ENCODE measurements around the gene EPS8L3. TPM values are rescaled to one million over a fixed set of nuclear protein-coding genes. Genes with fewer than 3 reads are reported as not detected.
A peak's percentile ranks its signal among the peaks of the same experiment; 100 is the strongest.

Gene EPS8L3
- total RNA-seq, 1 donor from 2014 or later = not detected

- peaks cover 3% of the 10 kb centered on the region for H3K4me1 Mint-ChIP-seq
- no peak for DNase-seq (ENCODE audit: low read depth, low spot score)
- no peak for TF ChIP-seq CTCF (conservative IDR thresholded peaks at IDR 0.05)
- no peaks in the 10 kb centered on the region for H3K27me3 Mint-ChIP-seq (ENCODE audit: low read depth)
- no peak overlapping the region for H3K4me3 Mint-ChIP-seq
- H3K9me3 Mint-ChIP-seq = no peaks in the 10 kb centered on the region
- H3K27ac Mint-ChIP-seq (ENCODE audit: unreplicated experiment) = peak overlapping the region; percentile 75
- no peaks in the 10 kb centered on the region for H3K36me3 Mint-ChIP-seq (ENCODE audit: low read depth)
These were observed 43.1 kb upstream of the EPS8L3 start for GRCh38 chr1:109806733-109807400.

- no peaks in the 10 kb centered on the region for H3K36me3 Mint-ChIP-seq (ENCODE audit: low read depth)
- no peak for DNase-seq (ENCODE audit: low read depth, low spot score)
These were observed 41.9 kb upstream of the EPS8L3 start for GRCh38 chr1:109805486-109806165.

GRCh38 chr1:109804660-109805059 is 40.9 kb upstream of the EPS8L3 start:
- H3K4me3 Mint-ChIP-seq = no peak overlapping the region
- no peaks in the 10 kb centered on the region for H3K36me3 Mint-ChIP-seq (ENCODE audit: low read depth)
- peak overlapping the region; percentile 67 for H3K27ac Mint-ChIP-seq (ENCODE audit: unreplicated experiment)
- H3K4me1 Mint-ChIP-seq = peaks cover 3% of the 10 kb centered on the region
- no peak for DNase-seq (ENCODE audit: low read depth, low spot score)
- H3K9me3 Mint-ChIP-seq = no peaks in the 10 kb centered on the region
- no peaks in the 10 kb centered on the region for H3K27me3 Mint-ChIP-seq (ENCODE audit: low read depth)
- no peak for TF ChIP-seq CTCF (conservative IDR thresholded peaks at IDR 0.05)

More at GRCh38 chr1:109805486-109806165, 41.9 kb upstream of the EPS8L3 start:
- H3K27me3 Mint-ChIP-seq (ENCODE audit: low read depth) = no peaks in the 10 kb centered on the region
- no peak overlapping the region for H3K4me3 Mint-ChIP-seq
- no peak overlapping the region for H3K27ac Mint-ChIP-seq (ENCODE audit: unreplicated experiment)
- no peak for TF ChIP-seq CTCF (conservative IDR thresholded peaks at IDR 0.05)
- no peaks in the 10 kb centered on the region for H3K9me3 Mint-ChIP-seq
- H3K4me1 Mint-ChIP-seq = peaks cover 3% of the 10 kb centered on the region

DNA sequence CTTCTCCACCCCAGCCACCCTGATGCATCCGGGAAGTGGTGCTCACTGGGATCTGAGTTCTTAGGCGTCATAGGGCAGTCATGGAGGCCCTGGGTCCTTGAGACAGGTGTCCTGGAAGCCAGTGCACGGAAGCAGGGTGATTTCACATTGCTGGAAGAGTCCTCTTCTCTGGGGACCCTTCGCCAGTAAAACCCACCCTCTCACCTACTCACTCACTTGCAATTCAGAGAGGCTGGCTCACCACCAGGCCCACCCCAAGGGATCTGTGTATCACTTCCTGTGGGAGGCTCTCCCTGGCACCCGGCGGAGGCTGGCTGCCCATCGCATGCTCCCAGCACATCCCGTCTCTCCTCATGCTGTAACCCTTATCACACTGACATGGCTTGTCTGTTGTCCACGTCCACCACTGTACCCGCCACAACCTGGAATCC is 40.2 kb upstream of the EPS8L3 start:
- no peaks in the 10 kb centered on the region for H3K36me3 Mint-ChIP-seq (ENCODE audit: low read depth)
- no peak for DNase-seq (ENCODE audit: low read depth, low spot score)
- no peaks in the 10 kb centered on the region for H3K9me3 Mint-ChIP-seq
- no peak for TF ChIP-seq CTCF (conservative IDR thresholded peaks at IDR 0.05)
- no peak overlapping the region for H3K4me3 Mint-ChIP-seq
- H3K27ac Mint-ChIP-seq (ENCODE audit: unreplicated experiment) = no peak overlapping the region
- peaks cover 3% of the 10 kb centered on the region for H3K4me1 Mint-ChIP-seq
- H3K27me3 Mint-ChIP-seq (ENCODE audit: low read depth) = no peaks in the 10 kb centered on the region

GRCh38 chr1:109802901-109803561 is 39.3 kb upstream of the EPS8L3 start:
- no peak for TF ChIP-seq CTCF (conservative IDR thresholded peaks at IDR 0.05)
- Mint-ChIP-seq H3K9me3 (no peaks in the 10 kb centered on the region), H3K27ac (ENCODE audit: unreplicated experiment) (peak overlapping the region; percentile 35), H3K27me3 (ENCODE audit: low read depth) (no peaks in the 10 kb centered on the region), H3K36me3 (ENCODE audit: low read depth) (no peaks in the 10 kb centered on the region), H3K4me1 (peaks cover 2% of the 10 kb centered on the region), H3K4me3 (no peak overlapping the region)
- no peak for DNase-seq (ENCODE audit: low read depth, low spot score)

Data from neural crest cell (in vitro differentiated cells).